H9 (cell line): ENCODE results near the gene FDX1. TPM values are rescaled to one million over a fixed set of nuclear protein-coding genes. Genes with fewer than 3 reads are reported as not detected.

ENCODE experiments used
- DNase-seq: peaks from one replicate; pipeline ENCODE4 v3.0.0-alpha.2; 2017
- H2AFZ ChIP-seq: one replicate; pipeline ENCODE4 v1.6.1; 2013; ENCODE audit warnings: mild to moderate bottlenecking, low read length, control low read depth, moderate library complexity
- H2AK5ac ChIP-seq: 2 replicates; pipeline ENCODE4 v1.6.1; 2013; ENCODE audit warnings: low read length, control low read depth, mixed read lengths; ENCODE audit not compliant: insufficient read length
- H2BK120ac ChIP-seq: one replicate; pipeline ENCODE4 v1.6.1; 2013; ENCODE audit warnings: low read depth, mild to moderate bottlenecking, low read length, control low read depth, inconsistent platforms; ENCODE audit not compliant: poor library complexity, severe bottlenecking
- H2BK12ac ChIP-seq: 2 replicates; pipeline ENCODE4 v1.6.1; 2013; ENCODE audit warnings: low read length, control low read depth, mixed read lengths, low read depth; ENCODE audit not compliant: insufficient read length
- H2BK15ac ChIP-seq: 2 replicates; pipeline ENCODE4 v1.6.1; 2013; ENCODE audit warnings: low read depth, low read length, control low read depth
- H2BK20ac ChIP-seq: one replicate; pipeline ENCODE4 v1.6.1; 2013; ENCODE audit warnings: low read depth, mild to moderate bottlenecking, low read length, control low read depth, inconsistent platforms; ENCODE audit not compliant: poor library complexity, severe bottlenecking
- H2BK5ac ChIP-seq: 2 replicates; pipeline ENCODE4 v1.6.1; 2013; ENCODE audit warnings: low read length, control low read depth, mixed read lengths; ENCODE audit not compliant: insufficient read length
- H3K14ac ChIP-seq: 2 replicates; pipeline ENCODE4 v1.6.1; 2013; ENCODE audit warnings: low read length, control low read depth; ENCODE audit not compliant: insufficient read depth
- H3K18ac ChIP-seq: 2 replicates; pipeline ENCODE4 v1.6.1; 2013; ENCODE audit warnings: low read depth, mild to moderate bottlenecking, mixed read lengths, low read length, control low read depth; ENCODE audit not compliant: insufficient read length
- H3K23ac ChIP-seq: 2 replicates; pipeline ENCODE4 v1.6.1; 2013; ENCODE audit warnings: low read length, control low read depth, mixed read lengths, low read depth; ENCODE audit not compliant: insufficient read length
- H3K23me2 ChIP-seq: 2 replicates; pipeline ENCODE4 v1.6.1; 2013; ENCODE audit warnings: low read depth, mild to moderate bottlenecking, mixed read lengths, low read length, control low read depth; ENCODE audit not compliant: insufficient read length, poor library complexity, severe bottlenecking
- H3K27ac ChIP-seq: 2 replicates; pipeline ENCODE4 v1.5.1; 2013; ENCODE audit warnings: low read length, control low read depth, mixed read lengths, low read depth; ENCODE audit not compliant: insufficient read length
- H3K27me3 ChIP-seq: 2 replicates; pipeline ENCODE4 v1.6.1; 2013; ENCODE audit warnings: low read length, control low read depth, inconsistent platforms; ENCODE audit not compliant: insufficient read depth
- H3K4ac ChIP-seq: 2 replicates; pipeline ENCODE4 v1.6.1; 2013; ENCODE audit warnings: low read depth, mild to moderate bottlenecking, control low read depth, inconsistent platforms, low read length, moderate library complexity
- H3K4me1 ChIP-seq: 2 replicates; pipeline ENCODE4 v1.6.1; 2013; ENCODE audit warnings: low read length, control low read depth, inconsistent platforms; ENCODE audit not compliant: insufficient read depth
- H3K4me2 ChIP-seq: 2 replicates; pipeline ENCODE4 v1.6.1; 2013; ENCODE audit warnings: low read length, control low read depth, mixed read lengths; ENCODE audit not compliant: insufficient read length, insufficient read depth
- H3K56ac ChIP-seq: 2 replicates; pipeline ENCODE4 v1.6.1; 2013; ENCODE audit warnings: low read depth, mild to moderate bottlenecking, mixed read lengths, low read length, control low read depth; ENCODE audit not compliant: insufficient read length
- H3K79me1 ChIP-seq: 2 replicates; pipeline ENCODE4 v1.6.1; 2013; ENCODE audit warnings: low read depth, mild to moderate bottlenecking, moderate library complexity, low read length, control low read depth, inconsistent platforms; ENCODE audit not compliant: insufficient read depth, poor library complexity, severe bottlenecking
- H3K79me2 ChIP-seq: 2 replicates; pipeline ENCODE4 v1.6.1; 2013; ENCODE audit warnings: low read length, control low read depth, inconsistent platforms; ENCODE audit not compliant: insufficient read depth
- H3K9ac ChIP-seq: 2 replicates; pipeline ENCODE4 v1.6.1; 2013; ENCODE audit warnings: low read length, control low read depth, mixed read lengths; ENCODE audit not compliant: insufficient read length; ENCODE audit errors: extremely low read depth
- H3K9me3 ChIP-seq: one replicate; pipeline ENCODE4 v1.6.1; 2013; ENCODE audit warnings: low read depth, low read length, inconsistent platforms; ENCODE audit not compliant: control insufficient read depth
- H3T11ph ChIP-seq: one replicate; pipeline ENCODE4 v1.6.1; 2013; ENCODE audit warnings: mild to moderate bottlenecking, low read length, control low read depth, inconsistent platforms
- H4K20me1 ChIP-seq: one replicate; pipeline ENCODE4 v1.6.1; 2013; ENCODE audit not compliant: control insufficient read depth, insufficient read length, insufficient read depth
- H4K5ac ChIP-seq: 2 replicates; pipeline ENCODE4 v1.6.1; 2013; ENCODE audit warnings: low read depth, mild to moderate bottlenecking, mixed read lengths, low read length, control low read depth; ENCODE audit not compliant: insufficient read length
- H4K8ac ChIP-seq: replicated peaks from 2 replicates; pipeline ENCODE4 v1.6.1; 2013; ENCODE audit warnings: low read length, control low read depth, mixed read lengths, low read depth; ENCODE audit not compliant: insufficient read length
- H4K91ac ChIP-seq: 2 replicates; pipeline ENCODE4 v1.6.1; 2013; ENCODE audit warnings: low read depth, mild to moderate bottlenecking, moderate library complexity, mixed read lengths, low read length, control low read depth; ENCODE audit not compliant: insufficient read length
- H3K27ac Mint-ChIP-seq, 3 experiments: 2 replicates in 2 of 3; 3 replicates in 1 of 3; pipeline ENCODE4 v1.8.0; 2020 to 2021; ENCODE audit warnings: mixed read lengths in 3 of 3, mild to moderate bottlenecking in 1 of 3, moderate library complexity in 1 of 3
- H3K27me3 Mint-ChIP-seq: 2 replicates; pipeline ENCODE4 v1.8.0; 2021; ENCODE audit warnings: low read depth, mild to moderate bottlenecking, moderate library complexity, mixed read lengths
- H3K36me3 Mint-ChIP-seq, 3 experiments: 2 replicates in 2 of 3; 3 replicates in 1 of 3; pipeline ENCODE4 v1.8.0; 2020 to 2021; ENCODE audit warnings: low read depth in 3 of 3, mixed read lengths in 3 of 3; ENCODE audit not compliant: insufficient read depth in 1 of 3
- H3K4me1 Mint-ChIP-seq, 2 experiments: 2 replicates each; pipeline ENCODE4 v1.8.0; 2020; ENCODE audit warnings: mixed read lengths in 2 of 2
- H3K4me3 Mint-ChIP-seq, 2 experiments: 2 replicates in 1 of 2; 3 replicates in 1 of 2; pipeline ENCODE4 v1.8.0; 2020 to 2021; ENCODE audit warnings: mild to moderate bottlenecking in 2 of 2, mixed read lengths in 2 of 2, moderate library complexity in 1 of 2
- H3K9me3 Mint-ChIP-seq, 2 experiments: 2 replicates in 1 of 2; 3 replicates in 1 of 2; pipeline ENCODE4 v1.8.0; 2020; ENCODE audit warnings: mild to moderate bottlenecking in 2 of 2, mixed read lengths in 2 of 2, moderate library complexity in 1 of 2
- WGBS: extraction: QIAGEN DNeasy Blood & Tissue Kit; methylation state at CpG from one replicate; pipeline ENCODE4 v1.1.7; 2013; ENCODE audit warnings: missing lambda C conversion rate, low lambda C conversion rate, mixed read lengths; ENCODE audit not compliant: insufficient read length; ENCODE audit errors: extremely low coverage; 5-methylcytosine and 5-hydroxymethylcytosine counted together
- total RNA-seq: library from RNA; stranded (reverse); gene quantifications from 2 replicates; pipeline ENCODE4 v1.2.1, GENCODE V29; 2021
- TF ChIP-seq, protein P1 (sequence below): fragments of 200-600 bp; sonication (generic); conservative IDR thresholded peaks from 3 replicates; pipeline ENCODE4 v1.8.0; 2021; ENCODE audit warnings: antibody characterized with exemption, mild to moderate bottlenecking

The FDX1 gene
- total RNA-seq, 1 experiment from 2014 or later: 10.1 TPM

DNA sequence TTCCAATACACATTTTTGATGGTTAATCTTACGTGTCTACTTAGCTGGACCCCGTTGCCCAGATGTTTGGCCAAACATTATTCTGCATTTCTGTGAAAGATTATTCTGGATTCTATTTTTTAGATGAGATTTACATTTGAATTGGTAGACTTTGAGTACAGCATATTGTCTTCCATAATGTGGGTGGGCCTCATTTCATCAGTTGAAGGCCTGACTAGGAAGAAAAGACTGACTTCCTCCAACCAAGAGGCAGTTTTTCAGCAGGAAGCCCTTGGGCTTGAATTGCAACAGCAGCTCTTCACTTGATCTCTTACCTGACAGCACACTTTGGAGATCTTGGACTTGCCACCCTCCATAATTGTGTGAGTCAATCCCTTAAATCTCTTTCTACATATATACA is 58.7 kb downstream of the FDX1 start:
- Histone ChIP-seq H4K8ac (no peak overlapping the region), H3K14ac (no peak overlapping the region), H3K27me3 (no peaks in the 10 kb centered on the region), H3K27ac (no peak overlapping the region), H3K79me1 (no peaks in the 10 kb centered on the region), H3T11ph (no peak overlapping the region), H2BK15ac (no peak overlapping the region), H3K18ac (no peak overlapping the region), H4K91ac (no peak overlapping the region), H4K5ac (no peak overlapping the region), H2AFZ (no peak overlapping the region), H3K9ac (no peak overlapping the region), H2BK20ac (no peak overlapping the region), H2BK12ac (no peak overlapping the region), H3K9me3 (no peaks in the 10 kb centered on the region), H3K4me1 (no peaks in the 10 kb centered on the region; the same call in 1 of the 2 replicates), H3K56ac (no peak overlapping the region), H3K23ac (no peak overlapping the region), H2BK120ac (no peak overlapping the region), H4K20me1 (no peaks in the 10 kb centered on the region), H3K4ac (no peak overlapping the region), H2AK5ac (no peak overlapping the region), H3K4me2 (no peak overlapping the region), H3K23me2 (no peaks in the 10 kb centered on the region), H3K79me2 (no peaks in the 10 kb centered on the region), H2BK5ac (no peak overlapping the region)
- Mint-ChIP-seq H3K4me3 (no peak overlapping the region), H3K27me3 (no peaks in the 10 kb centered on the region), H3K9me3 (peaks cover 0 to 2% of the 10 kb centered on the region in 2 experiments; a peak in 2 of 5 replicates), H3K4me1 (peaks cover 6 to 10% of the 10 kb centered on the region in 2 experiments; a peak in 3 of 4 replicates), H3K36me3 (peaks cover 0 to 2% (median 0%) of the 10 kb centered on the region in 3 experiments; a peak in 1 of 7 replicates), H3K27ac (no peak overlapping the region)
- no CpG with 5 or more reads among the region's 2 CpGs for WGBS
- TF ChIP-seq, protein P1, sequence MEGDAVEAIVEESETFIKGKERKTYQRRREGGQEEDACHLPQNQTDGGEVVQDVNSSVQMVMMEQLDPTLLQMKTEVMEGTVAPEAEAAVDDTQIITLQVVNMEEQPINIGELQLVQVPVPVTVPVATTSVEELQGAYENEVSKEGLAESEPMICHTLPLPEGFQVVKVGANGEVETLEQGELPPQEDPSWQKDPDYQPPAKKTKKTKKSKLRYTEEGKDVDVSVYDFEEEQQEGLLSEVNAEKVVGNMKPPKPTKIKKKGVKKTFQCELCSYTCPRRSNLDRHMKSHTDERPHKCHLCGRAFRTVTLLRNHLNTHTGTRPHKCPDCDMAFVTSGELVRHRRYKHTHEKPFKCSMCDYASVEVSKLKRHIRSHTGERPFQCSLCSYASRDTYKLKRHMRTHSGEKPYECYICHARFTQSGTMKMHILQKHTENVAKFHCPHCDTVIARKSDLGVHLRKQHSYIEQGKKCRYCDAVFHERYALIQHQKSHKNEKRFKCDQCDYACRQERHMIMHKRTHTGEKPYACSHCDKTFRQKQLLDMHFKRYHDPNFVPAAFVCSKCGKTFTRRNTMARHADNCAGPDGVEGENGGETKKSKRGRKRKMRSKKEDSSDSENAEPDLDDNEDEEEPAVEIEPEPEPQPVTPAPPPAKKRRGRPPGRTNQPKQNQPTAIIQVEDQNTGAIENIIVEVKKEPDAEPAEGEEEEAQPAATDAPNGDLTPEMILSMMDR: no peak
- DNase-seq: no peak
